ENCODE data around the gene STIMATE.

STIMATE gene

DNA sequence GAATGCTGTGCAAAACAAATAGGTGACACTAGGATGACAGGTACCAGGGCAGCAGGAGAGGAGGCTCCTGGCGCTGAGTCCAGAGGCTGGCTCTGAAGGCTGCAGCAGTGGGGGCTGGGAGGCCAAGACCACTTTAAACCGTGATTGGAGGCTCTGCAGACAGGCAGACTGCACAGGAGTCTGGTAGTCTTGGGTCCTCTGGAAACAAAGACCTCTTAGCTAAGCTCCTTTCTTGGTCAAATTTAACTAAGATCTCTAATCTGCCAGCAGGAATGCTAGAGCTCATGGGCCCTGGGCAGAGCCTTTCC lies 58.1 kb downstream of the STIMATE start:
- no peak for DNase-seq

DNA sequence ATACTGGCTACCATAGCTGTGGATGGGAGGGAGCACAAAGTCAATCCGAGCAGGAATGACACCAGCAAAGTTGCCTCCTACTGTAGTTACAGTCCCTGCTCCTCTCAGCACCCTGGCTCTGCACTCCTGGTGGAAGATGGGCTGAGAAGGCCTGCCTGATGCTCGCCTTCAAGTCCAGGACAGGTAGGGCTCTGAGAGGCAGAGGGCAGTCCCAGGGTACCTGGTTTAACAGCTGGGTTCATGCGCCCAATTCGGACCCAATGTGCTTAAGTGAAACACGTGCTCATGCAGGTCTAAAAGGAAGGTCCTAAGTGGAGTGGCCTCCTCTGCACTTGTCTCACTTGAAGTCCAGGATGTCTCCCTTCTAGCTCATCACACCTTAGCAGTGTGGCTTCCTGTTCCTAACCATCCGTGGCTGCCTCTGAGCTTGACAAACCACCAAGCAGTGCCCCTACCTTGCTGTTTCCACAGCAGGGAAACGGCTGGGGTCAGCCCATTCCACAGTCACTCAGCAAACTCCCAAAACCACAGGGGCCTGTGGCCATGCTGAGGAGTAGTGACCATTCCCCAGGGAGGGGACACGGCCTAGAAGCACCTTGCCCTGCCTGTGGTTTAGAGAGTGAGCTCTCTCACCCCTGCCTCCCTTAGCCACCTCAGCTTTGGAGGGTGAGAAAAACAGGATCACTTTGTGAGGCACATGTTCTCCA lies 58.6 kb downstream of the STIMATE start:
- DNase-seq: no peak

DNA sequence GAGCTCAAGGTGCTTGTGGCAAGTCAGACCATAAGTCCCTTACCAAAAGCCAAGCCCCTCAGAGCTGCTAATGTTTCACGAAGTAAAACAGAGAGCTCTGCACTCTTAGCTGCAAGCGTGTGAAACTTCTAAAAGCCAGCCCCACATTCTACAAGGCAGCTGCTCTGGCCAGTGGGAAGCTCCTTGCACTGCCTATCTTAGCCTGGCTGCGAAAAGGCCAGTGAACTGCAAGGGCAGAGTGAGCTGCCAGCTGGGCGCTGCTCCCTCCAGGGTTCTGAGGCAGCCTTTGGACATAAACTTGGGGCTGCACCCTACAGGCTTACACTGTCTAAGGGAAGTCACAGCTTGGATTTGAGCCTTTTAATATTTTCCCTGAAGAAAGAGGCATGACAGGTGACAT lies 60.4 kb downstream of the STIMATE start:
- DNase-seq: no peak

DNA sequence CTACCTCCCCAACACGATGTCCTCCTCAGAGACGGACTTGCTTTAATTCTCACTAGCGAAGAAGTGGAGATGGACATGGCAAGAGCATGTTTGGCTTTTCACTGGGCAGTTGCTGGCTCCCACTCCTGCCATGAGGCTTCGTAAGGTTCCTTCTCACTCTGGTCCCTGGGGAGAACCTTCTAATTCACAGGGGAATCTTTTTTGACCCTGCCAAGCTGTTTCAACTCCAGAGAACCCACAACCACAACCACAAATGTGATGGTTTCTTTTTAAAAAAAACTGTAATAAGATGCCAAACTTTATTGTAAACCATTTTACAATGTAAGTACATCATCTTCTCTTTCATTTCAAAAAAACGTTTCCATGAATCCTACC lies 60.9 kb downstream of the STIMATE start:
- no peak for DNase-seq

DNA sequence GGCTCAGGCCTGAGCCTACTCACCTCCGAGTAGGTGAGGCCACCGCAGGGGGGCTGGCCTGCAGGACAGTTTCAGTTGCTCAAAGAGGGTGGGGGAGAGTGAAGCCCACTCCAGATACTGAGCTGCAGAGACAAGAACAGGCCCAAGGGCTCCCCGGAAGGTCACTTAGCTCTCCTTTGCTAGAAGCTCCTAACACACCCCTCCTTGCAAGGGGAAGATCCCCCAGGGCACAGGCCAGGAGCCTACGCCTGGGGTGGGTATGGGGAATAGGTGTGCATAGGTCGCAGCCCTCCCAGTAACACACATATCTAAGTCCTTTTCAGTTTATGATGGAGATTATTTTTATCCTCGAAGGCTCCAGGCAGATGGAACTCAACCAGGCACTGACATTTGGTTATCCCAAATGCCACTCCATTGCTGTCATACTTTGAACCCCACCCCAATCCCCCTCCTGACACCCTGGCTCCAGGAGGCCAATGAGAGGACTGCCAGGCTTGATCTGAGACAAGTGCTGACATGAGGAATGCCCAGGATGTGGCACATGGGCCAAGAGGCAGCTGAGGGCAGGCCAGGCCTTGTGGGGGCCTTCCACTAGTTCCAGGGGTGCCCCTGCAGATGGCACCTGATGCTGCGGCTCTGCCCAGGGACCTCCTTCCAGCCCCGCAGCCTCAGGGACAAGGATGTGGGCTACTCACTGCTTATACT lies 61.4 kb downstream of the STIMATE start:
- no peak for DNase-seq

DNA sequence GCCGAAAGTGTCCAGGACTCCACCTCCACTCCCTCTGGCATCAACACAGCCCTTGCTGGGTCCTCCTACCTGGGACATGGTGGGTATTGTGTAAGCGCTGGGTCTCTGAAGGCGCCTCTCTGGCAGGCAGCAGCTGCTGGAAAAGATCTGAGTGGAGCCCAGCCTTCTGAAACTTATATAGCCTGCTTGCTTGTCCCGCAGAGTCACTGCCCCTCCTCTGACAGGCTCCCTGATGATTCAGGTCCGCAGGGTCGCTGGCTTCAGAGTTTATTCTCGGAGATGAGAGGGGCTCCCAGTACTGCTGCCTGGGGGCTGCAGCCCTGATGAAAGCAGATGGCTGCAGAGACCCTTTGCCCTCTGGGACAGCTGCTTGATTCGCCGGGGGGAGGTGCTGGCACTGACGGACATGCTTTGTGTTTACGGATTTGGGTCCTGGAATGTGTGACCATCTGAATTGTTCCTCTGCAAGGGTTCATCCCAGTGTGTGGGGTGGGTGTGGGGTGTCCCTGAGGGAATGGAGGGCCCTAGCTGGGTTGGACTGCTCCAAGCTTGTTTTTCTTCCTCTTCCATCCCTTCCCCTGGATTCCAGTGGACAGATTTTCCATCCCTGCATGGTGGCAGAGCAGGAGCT lies 62.4 kb downstream of the STIMATE start, which contains the start of gene MUSTN1:
Gene MUSTN1, minus strand, starts transcription at position 149 of the 631 bp plus-strand sequence. Its CDS starts 71 bp downstream, at position 78.
- DNase-seq: peak; percentile 66

DNA sequence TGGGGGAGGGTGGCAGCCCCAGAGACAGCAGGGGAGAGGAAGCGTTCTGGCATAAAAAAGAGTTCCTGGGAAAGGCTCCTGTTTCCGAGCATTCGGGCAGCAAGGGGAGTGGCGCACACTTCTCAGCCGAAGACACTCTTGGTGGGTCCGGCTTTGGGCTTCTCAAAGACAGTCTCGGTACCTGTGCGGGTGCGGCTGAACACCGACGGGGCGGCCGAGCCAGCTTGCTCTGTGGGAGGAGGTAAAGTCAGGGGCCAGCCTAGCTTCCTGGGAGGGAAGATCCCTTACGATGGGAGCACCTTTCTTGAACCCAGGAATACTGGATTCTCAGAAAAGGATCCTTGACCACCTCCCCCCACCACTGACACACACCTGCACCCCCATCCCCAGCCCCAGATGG lies 64.1 kb downstream of the STIMATE start:
- no peak for DNase-seq

DNA sequence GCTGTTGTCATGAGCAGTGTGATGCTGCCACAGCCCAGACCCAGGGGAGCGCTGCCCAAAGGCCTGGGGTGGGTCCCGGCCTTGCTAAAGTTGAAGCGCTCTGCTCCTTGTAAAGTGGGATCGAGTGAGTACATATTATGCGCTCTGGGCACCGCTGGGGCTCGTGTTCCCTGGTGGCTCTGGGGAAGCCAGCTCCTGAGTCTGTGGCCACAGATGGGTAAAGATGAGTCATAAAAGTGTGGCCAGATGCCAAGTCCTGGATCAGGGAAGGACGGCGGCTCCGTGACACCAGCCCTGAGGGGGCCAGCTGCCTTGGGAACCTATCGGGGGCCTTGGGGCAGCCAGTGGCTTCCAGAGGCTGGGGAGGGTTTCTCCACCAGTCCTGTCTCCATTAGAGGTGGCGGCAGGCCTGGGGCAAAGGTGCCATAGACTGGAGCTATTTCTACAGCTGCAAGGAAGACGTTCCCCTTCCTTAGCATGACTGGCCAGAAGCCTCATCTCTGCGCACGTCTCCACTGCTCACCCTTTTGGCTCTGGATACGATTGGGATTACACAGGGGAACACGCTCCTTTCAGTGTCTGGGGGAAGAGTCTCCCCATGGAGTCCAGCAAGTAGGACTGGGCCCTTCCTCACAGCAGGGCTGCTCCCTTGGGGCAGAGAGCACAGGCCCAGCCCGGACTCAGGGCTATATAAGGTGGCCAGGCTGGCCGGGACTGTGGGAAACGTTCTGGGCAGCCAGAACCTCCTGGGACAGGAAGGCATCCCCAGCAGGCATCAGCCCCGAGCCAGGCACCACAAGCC lies 65.6 kb downstream of the STIMATE start:
- no peak for DNase-seq

DNA sequence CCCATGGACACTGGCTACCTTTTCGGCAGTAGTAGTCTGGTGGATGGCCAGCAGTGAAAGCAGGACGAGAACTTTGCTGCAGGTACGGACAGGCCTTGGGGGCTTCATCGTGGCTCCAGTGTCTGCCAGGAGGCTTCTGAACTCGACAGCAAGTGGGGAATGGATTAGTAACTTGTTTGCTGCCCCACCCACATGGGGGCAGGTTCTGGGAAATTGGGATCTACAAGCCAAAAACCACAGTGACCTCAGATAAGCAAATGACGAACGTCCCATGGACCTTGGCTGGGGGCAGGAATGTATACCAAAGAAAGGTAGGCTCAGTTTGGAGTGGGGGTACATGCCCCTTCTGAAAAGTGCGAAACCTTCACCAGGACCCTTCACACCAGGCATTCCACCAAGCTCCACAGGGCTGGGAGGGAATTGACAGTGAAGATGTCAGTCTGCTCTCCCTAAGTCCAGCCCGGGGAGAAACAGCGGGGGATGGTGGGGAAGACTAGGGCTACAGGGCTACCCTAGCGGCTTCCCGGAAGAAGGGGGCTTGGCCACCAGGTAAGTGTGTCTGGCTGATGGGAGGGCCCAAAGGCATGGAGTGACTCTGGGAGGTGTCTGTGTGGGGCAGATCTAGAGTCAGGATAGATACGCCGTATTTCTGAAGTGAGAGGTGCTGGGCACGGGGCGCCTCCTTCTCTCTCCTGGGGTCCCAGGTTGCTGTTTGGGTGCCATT lies 66.7 kb downstream of the STIMATE start, which contains the start of gene ITIH4:
Gene ITIH4, minus strand, starts transcription at position 138 of the 724 bp plus-strand sequence. Its CDS starts 30 bp downstream, at position 108.
- DNase-seq: no peak

DNA sequence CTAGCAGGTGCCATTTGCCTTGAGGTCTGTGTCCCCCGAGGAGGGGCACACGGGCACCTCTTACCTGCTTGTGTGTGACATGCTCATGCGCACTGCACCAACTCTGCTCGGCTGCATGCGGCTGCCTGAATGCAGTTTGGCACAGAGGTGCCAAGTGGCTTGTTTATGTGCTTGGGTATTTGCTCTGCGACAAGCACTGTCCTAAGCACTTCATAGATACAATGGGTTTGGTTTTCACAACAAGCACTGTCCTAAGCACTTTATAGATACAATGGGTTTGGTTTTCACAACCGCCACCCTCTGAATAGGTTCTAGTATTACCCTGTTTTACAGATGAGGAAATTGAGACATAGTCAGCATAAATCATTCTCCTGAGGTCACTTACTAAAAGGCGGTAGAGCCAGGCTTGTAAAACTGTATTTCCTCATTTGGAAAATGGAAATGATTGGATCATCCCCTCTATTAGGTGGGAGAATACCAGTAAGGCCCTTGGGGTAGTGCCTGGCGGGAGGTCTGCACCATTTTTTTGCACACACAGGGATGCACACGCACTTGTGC lies 67.4 kb downstream of the STIMATE start:
- no peak for DNase-seq

DNA sequence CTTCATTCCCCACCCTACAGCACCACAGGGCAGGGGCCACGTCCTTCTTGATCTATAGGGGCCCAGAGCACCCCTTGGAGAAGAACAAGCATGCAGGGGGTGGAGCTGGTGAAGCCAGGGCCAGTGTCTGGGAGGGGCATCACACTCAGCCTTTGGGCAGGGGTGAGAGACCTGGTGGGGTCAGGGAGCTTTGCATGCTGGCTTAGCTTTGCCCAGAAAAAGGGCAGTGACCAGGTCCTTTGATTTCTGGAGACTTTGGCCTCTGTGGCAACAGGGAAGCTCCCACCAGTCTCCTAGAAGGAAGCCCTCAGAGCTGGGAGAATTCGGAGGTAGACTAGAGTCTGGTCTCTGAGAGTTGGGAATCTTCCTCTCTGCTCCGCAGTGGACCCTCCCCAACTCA lies 67.9 kb downstream of the STIMATE start:
- DNase-seq: no peak

DNA sequence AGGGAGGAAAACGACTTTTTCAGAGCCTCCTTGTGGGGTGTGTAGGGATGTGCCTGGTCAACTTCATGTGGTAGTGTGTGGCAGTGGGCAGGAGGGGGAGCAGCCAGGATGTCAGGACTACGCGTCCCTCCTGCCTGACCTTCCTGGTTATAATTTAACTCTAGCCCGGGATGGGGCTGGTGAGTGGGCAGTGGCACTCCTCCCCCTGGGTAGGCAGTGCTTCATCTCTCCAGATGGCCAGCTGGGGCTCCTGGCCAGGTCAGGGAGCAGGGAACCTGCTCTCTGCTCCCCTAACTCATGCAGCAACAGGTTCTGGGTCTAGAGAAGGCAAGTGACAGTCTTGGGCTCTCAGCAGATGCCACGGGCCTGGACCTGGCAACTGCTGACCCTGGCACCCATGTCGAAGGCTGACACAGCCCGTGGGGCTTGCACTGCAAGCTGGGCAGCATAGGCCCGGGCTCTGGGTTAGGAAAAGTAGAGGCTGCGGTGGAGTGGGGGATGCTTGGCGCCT lies 69.4 kb downstream of the STIMATE start:
- no peak for DNase-seq

DNA sequence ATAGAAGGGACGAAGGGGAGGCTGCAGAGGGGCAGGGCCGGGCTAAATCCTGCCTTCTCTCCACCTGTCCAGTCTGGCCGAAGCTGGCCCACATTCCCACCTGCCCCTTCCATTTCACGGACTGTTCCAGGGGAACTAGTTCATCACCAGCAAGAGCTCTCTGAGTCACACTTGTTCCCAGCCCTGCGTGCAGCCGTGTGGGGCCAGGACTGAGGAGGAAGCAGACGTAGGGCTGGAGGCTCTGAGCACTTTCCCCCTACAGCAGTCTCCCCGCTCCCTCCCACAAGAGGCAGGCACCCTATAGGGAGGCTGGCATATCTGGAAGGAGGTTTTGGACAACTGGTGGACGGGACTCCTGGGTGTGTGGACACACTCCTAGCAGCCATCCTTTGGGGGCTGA lies 69.9 kb downstream of the STIMATE start:
- no peak for DNase-seq

DNA sequence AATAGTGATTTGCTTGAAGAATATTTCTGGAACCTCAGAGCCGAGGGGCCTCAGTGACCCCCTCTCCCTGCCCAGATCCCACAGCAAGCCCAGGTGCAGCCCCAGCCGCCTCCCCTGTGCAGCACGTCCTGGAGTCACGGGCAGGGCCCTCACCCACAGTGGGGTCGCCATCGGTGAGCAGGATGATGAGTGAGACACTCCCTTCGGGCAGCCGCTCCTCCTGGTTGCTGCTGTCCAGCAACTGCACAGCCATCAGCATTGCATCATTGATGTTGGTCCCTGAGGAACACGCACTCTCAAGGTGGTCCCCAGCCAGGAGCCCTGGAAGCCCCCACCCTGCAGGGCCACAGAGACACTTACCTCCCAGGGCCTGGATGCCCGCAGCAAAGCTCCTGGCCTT lies 73.3 kb downstream of the STIMATE start:
- DNase-seq: no peak

DNA sequence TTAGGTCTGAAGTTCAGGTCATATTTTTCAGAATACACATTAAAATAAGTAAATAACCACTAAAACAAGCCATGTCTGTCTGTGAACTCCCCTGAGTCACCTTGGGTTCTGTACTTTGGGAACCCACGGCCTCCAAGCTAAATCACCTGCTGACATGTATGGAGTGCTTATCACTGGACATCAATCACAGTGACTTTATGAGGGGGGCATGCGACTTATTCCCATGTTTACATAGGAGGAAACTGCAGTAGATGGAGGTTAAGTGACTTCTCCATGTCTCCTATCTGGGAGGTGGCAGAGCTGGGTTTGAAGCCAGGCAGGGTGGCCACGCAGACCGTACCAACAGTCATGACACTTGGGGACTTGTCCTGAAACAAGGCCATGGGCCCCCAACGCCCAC lies 75.0 kb downstream of the STIMATE start:
- no peak for DNase-seq

DNA sequence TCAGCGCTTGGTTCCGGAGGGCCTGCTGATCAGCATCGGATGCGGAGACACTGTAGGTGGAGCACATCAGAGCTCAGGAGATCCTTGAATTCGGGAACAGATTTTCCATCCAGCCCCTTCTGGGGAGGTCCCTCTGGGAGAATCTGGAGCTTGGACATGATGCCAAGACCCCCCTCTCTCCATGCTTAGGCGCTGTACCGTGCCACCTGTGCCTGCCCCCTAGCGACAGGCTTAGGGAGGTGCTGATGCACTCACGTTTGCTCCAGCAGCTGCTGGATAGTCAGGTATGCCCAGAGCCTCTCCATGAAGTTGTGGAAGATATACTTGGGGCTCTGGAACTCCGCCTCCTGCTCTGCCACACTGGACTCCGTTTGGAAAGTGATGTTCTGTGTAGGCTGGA lies 76.6 kb downstream of the STIMATE start:
- DNase-seq: no peak

DNA sequence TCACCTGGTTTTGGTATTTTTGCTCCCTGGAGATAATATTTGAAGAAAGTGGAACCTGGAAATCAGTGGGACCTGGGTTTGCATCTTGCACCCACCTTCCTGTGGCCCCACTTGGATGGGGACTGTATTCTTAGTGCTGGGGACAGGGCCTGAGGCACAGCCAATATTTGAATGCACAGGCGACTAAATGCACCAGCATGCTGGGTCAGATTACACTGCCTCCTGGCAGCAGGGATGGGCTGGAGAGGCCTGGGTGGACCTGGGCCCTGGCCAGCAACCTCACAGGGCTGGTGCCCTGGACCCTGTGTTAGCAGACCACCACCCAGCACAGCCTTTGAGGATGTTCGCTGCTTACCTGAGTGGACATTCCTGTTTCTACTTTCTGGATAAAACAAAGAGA lies 77.4 kb downstream of the STIMATE start:
- DNase-seq: no peak

DNA sequence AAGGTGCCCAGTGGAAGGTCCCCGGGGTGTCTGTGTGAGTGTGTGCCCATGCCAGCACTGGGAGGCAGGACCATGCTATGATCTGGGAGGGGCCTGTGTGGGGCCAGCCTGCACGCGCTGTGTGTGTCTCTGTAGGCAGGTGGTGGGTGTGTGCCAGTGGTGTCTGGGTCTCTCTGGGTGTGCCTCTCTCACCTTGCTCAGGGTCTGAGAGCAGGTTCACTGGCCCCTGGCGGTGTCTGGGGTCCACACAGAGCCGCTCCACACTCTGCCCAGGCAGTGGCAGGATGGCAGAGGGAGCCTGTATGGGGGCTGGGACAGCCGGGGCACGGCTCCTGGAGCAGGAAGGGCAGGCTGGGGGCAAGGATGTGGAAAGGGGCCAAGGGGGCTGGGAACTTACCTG lies 79.5 kb downstream of the STIMATE start:
- no peak for DNase-seq

DNA sequence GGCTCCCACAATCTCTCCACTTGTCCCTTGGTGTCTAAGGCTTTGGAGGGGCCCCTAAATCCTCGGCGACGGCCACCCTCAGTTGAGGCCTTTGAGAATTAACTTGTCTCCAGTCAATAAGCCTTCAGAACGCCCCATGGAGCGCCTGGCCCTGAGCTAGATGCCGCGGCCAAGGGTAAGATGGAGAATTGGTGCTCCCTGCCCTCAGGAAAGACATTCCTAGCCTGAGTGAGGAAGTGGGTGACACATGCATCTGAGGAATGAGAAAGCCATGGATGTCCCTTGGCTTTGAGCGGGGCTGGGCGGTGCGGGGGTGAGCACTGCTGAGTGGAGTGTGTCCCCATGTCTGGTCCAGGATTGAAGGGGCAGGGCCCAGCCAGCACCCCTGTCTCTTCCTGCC lies 80.1 kb downstream of the STIMATE start:
- DNase-seq: no peak

DNA sequence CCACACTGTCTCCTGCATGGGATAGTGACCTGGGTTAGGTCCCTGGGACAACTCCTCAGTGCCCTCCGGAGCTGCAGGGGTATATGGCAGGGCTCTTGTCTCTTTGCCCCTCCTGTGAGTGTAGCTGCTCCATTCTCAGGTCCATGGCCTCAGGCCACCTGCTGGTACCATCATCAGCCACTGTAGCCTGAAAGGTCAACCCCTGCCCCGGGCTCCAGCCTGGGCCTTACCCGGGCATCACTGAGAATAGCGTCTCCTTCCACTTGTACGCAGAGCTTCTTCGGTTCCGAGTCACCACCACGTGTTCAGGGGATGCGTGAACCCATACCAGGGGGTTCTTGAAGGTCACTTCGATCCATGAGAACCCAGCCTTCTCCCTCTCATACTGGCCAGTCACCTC lies 80.7 kb downstream of the STIMATE start:
- no peak for DNase-seq

DNA sequence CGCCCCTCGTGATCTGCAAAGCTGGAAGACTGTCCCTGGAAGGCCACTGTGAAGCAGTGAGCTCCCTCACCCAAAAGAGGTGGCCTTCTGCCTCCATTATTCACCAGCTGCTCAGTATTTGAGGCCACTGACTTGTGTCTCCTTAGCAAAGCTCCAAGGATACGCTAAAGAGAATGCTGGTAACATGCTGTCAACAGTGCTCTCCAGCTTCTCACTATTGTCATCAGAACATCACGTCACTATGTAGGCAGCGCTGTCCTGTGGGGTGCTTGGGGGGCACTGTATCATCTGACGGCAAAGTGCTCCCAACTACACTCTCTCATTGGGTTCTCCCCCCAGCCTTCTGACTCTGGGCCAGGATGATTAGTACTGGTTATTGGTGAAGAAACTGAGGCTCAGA lies 81.1 kb downstream of the STIMATE start:
- DNase-seq: no peak

DNA sequence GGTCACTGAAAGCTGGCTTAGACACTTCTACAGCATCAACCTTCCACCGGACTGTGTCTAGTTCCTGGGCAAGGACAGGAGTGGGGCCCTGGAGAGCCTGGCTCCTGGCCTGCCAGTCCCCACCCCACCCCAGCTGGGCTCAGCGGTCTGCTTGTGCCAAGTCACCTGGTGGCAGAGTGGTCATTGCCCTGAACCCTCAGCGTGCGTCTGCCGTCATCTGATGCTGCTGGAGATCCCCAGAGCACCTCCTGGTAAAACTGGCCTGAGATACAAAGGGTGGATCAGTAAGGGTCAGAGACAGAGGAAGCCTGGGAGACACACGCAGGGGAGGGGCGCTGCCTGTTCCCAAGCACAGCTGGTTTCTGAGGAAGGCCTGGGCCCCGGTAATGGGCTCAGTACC lies 83.5 kb downstream of the STIMATE start:
- no peak for DNase-seq
